Measurements from ENCODE around the gene IP6K2.
A peak's percentile ranks its signal among the peaks of the same experiment; 100 is the strongest.

IP6K2 gene

DNA sequence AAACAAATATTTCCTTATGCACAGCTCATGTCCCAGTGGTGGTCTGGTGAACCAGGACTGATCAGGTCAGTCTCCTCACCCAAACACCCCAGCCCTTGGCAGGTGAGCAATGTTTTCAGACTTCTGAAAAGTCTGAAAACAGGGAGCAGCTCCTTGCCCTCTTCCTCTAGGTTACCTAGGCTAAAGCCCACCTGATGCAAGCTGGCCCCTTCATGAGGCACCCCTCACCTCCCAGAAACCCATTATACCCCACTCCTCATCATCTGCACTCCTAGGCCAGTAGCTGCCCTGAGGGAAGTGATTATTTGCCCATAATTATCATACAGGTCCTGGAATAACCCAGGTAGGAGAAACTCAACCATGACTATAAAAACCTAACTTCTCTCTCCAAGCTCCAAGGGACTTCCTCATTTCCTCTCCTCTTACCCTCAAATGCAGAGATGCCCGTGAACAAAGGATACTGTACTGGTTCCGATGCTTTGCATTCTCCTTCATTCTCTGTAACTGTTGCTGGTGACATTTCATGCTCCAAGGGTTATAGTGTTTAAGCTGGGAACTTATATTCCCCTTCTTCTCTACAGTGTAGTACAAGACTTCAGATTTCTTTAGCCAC is 26.1 kb downstream of the IP6K2 start:
- no peak for DNase-seq (ENCODE audit: low read depth in 2 of 2)

DNA sequence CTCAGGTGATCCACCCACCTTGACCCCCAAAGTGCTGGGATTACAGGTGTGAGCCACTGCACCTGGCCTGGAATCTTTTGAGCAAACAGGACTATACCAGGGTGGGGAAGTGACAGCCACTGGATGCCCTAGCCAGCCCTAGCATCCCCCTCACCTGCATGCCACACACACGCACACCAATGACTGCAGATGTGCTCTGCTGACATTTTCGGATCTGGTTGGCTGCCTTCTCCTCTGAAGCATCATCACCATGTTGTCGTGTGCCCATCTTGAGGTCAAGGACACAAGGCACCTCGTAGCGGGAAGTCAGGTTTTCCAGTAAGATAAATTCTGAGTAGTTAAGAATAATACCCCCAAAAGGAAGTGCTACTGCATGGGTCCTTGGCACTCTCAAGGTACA is 27.6 kb downstream of the IP6K2 start:
- DNase-seq (ENCODE audit: low read depth in 2 of 2) = no peak

DNA sequence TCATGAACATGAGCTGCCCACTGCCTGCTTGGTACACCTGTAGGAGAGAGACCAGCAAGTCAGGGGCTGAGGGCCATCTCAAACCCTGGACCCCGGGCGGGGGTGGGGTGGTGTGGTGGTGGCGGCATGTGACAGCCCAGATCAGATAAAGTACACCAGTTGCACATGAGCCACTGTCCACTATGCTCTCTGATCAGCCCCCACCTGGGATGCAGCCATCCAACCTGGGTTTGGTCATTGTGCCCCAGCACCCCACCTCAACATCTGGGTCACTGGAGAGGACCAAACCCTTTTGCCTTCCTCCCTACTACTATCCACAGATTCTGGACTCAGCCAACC is 28.3 kb downstream of the IP6K2 start:
- DNase-seq (ENCODE audit: low read depth in 2 of 2) = no peak

- no peak for DNase-seq (ENCODE audit: low read depth in 2 of 2)
Measured at GRCh38 chr3:48688032-48688736, 28.8 kb downstream of the IP6K2 start.

DNA sequence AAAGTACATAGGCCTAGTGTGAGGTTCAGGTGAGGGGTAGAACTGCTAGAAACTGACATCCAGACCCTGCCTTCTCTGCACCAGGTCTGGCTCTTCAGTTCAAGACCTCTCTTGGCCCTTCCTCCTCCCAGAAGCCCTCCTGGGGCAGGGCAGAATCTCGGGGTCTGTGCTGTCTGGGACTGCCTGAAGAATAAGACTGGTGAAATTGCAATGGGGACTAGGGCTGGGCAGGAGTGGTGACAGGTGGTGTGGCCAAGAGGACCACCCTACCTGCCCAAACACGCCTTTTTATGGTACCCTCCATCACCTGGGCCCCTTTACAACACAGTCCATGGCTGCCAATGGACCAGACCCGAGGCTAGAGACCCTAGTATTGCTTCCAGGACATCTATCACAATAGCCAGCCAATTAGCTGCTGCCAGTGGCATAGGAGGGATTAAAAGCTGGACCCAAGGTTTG is 29.8 kb downstream of the IP6K2 start:
- DNase-seq (ENCODE audit: low read depth in 2 of 2) = no peak

DNA sequence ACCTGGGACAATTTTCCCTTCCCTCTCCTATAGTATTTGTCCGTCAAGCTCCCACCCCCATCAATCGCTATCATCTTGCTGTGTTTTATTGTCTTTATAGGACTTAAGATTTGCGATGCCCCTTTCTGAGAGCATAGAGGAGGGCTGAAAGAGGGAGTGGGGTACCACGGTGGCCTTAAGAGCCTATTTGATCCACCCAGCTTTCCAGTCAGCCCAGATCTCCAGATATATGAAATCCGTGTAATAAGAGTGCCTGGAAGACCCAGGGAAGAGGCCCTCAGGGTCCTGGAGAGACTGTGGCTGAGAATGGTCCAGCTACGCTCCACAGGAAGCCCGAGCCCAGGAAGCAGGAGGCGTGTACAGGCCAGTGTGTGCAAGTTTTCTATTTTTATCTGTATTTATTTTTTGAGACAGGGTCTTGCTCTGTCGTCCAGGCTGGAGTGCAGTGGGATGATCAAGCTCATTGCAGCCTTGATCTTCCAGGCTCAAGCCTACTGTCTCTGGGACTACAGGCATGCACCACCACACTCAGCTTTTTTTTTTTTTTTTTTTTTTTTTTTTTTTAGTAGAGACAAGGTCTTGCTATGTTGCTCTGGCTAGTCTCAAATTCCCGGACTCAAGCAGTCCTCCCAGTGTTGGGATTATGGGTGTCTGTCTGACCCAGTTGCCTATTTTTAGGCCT is 30.3 kb downstream of the IP6K2 start:
- no peak for DNase-seq (ENCODE audit: low read depth in 2 of 2)

DNA sequence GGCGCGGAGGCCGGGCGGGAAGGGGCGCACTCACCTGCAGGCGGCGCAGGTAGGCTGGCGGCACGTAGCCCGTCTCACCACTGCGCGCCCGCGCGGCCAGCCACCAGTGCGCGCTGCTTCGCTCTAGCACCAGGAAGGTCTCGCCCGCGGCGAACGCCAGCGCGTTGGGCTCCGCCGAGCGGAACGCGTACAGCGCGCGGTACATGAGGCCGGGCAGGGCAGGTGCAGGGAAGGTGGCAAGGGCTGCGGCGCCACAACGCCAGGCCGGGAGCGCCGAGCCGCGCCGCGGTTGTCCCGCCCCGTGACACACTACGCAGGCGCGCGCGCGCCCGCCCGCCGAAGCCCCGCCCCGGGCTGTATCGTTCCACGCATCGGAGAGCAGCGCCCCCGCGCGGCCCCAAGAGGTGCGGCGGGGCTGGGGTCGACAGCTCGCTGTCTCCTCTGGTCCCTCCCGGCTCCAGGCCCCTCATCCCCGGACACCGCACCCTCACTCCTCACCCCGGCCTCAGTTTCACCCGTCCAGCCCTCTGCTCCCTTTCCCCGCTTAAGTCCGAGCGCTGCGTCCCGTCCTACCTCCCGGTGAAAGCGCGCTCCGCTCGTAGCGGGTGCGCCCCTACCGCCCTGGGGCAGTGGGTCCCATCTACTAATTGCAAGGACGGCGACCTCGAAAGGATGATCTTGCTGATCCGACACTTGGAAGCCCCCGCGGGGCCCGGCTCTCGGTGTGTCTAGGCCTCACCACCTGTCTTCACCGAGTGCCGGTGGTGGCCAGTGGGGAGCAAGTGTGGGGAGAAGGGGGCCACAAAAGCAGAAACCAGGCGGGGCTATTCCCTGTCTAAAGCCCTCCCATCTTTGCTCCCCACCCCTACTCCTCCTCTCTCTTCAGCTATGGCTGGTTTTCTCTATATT is 31.2 kb downstream of the IP6K2 start, which contains the start of gene NCKIPSD:
TSS of gene NCKIPSD (minus strand) at position 313 of the 909 bp plus-strand sequence. CDS start at position 205, 108 bp downstream.
- DNase-seq (ENCODE audit: low read depth in 2 of 2) = peak; percentile 74 to 87

DNA sequence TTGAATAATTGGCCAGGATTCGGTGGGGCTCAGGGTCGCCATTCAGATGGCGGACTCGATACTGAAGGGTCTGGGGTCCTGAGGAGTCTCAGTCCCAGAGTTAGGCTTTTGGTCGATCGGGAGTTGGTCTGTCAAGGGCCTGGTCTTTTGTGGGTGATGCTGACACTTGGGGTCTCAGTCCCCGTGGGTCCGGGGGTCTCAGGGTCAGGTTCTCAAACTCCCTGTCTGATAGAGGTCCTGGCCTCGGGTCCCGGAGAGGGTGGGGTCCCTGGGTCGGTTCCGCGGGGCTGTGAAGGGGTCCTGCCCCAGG is 31.8 kb downstream of the IP6K2 start:
- no peak for DNase-seq (ENCODE audit: low read depth in 2 of 2)

DNA sequence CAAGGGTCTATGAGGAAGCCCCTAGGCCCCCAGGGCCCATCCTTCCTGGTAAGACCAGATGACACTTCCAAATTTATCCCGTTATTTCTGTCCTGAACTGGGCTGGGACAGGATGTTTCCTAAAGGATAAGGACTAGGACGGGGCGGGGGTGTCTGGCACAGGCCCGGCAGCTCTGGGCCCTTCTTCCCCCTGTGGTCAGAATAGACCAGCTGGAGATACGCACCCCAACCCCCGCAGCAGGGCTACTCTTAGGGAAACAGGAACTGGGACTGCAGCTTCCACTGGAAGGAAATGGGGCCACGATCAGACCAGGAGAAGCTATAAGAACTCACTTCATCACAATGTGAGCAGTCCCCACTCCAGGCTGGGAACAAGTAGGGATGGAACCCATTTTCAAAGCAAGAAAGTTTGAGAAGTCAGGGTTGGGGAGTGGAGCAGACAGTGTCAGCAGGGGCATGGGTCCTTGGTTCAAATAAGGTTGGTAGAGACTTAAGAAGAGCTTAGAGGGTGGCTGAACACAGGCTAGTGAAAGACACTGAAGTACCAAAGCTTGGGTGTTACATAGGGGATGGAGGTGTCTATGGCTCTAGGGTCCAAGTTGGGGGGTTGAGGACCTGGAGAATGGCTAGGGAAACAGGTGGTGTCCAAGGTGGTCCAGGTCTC is 32.4 kb downstream of the IP6K2 start:
- no peak for DNase-seq (ENCODE audit: low read depth in 2 of 2)

DNA sequence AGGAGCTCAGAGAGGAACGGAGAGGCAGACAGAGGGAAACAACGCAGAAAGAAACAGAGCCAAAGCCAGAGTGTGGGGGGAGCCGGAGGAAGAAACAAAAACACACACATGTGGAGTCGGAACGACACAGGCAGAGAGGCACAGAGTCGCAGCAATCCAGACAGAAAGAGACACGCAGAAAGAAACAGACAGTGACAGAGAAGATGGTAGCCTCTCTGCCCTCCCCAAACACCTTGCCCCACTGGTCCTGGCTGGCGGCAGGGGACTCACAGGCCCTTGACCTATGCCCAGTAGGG is 33.0 kb downstream of the IP6K2 start:
- no peak for DNase-seq (ENCODE audit: low read depth in 2 of 2)

GRCh38 chr3:48682786-48683185 is 34.2 kb downstream of the IP6K2 start:
- DNase-seq (ENCODE audit: low read depth in 2 of 2) = no peak

GRCh38 chr3:48681974-48682610 is 34.9 kb downstream of the IP6K2 start:
- DNase-seq (ENCODE audit: low read depth in 2 of 2) = no peak

DNA sequence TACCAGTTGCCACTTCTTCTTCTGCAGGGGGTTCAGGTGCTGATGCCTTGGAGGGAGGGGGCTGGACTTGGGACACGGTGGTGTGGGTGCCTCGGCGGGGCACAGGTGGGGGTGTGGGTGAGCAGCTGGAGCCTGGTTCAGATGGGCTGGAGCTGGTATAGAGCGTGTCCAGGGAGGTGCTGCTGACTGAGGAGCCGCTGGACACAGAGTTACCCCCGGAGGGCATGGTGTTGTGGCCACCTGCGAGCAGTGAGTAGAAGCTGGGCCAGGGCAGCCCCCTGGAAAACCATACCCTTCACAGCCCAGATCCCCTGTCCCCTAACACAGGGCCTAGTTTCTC is 35.5 kb downstream of the IP6K2 start:
- DNase-seq (ENCODE audit: low read depth in 2 of 2) = no peak

GRCh38 chr3:48680811-48681540 is 36.0 kb downstream of the IP6K2 start:
- no peak for DNase-seq (ENCODE audit: low read depth in 2 of 2)

DNA sequence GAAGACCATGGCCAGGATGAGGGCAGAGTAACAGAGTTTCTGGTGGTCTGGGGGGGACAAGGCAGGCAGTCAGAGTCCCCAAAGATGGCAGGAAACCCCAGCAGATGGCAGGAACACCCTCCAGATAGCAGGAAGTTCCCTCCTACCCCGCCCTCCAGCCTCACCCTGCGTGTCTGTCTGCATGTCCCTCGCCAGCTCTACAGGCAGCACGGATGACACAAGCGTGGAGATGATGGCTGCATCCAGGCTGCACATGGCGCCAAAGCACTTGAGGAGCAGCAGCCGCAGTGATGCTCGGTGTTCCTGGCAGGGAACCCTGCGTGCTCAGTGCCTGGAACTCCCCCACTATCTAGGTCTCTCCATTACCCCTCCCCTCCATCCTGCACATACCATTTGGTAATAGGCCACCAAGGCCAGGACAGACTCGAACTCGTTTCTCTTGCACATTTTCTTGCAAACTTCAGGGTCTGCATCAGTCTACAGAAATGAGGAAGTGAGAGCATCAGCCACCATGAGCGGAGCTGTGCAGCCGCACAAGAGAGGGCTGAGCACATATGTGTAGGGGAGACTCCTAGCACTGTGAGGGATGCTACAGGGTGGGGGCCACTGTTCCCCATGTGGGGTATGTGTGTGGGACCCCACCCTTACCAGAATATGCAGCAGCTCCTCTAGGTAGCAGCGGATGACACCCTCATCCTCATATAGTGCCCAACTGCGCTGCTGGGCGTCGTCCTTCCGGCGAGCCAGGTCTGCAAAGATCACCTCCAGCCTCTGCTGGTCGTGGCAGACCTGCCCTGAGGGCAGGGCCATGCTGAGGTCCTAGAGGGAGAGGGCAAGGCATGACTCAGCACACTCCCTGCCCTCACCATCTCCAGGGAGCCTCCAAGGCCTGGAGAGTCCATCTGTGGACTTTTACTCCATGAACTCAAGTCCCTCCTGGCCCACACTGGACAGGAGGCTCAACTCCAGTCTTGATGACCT is 37.3 kb downstream of the IP6K2 start:
- DNase-seq (ENCODE audit: low read depth in 2 of 2) = no peak

GRCh38 chr3:48678566-48679380 is 38.2 kb downstream of the IP6K2 start:
- no peak for DNase-seq (ENCODE audit: low read depth in 2 of 2)

DNA sequence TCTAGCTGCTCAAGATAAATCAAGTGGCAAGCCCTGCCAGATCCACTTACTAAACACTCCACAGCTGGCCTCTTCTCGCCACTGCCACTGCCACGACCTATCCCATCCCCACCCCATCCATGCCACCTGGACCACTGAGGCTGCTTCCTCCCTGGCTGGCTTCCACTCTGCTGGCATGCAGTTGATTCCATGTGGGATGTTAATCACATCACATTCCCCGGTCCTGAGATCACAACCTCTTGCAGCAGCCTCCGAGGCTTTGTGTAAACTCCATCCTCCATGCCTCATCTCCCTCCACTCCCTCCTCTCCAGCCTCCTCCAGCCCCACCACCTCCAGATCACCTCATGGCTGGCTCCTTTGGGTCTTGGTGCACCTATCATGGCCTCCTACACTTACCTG is 39.0 kb downstream of the IP6K2 start:
- no peak for DNase-seq (ENCODE audit: low read depth in 2 of 2)

GRCh38 chr3:48674505-48674904 is 42.5 kb downstream of the IP6K2 start:
- no peak for DNase-seq (ENCODE audit: low read depth in 2 of 2)

- no peak for DNase-seq (ENCODE audit: low read depth in 2 of 2)
Measured at GRCh38 chr3:48672522-48672921, 44.5 kb downstream of the IP6K2 start.
